Neural cell (in vitro differentiated cells): ENCODE data around the gene FGR. TPM values are rescaled to one million over a fixed set of nuclear protein-coding genes. Genes with fewer than 3 reads are reported as not detected.
"Not testable (repeated sequence)": the region's sequence is repeated elsewhere in the genome, so short reads cannot be mapped to it uniquely, and the experiment has no call there.

Experiments
- H2AFZ ChIP-seq: fragments of 200-600, 300-800 bp; sonication (generic), shearing (Covaris generic); 2 replicates; pipeline ENCODE4 v1.6.0; 2014; ENCODE audit warnings: low read depth, mild to moderate bottlenecking, antibody characterized with exemption, low read length, moderate library complexity
- H3F3A ChIP-seq: fragments of 200-600 bp; shearing (Covaris generic); 2 replicates; pipeline ENCODE4 v1.6.1; 2016; ENCODE audit warnings: mild to moderate bottlenecking, moderate library complexity, mixed read lengths, antibody characterized with exemption, low read length; ENCODE audit not compliant: insufficient read depth, poor library complexity, severe bottlenecking
- H3K27ac ChIP-seq: fragments of 200-600, 300-800 bp; sonication (generic), shearing (Covaris generic); 2 replicates; pipeline ENCODE4 v1.5.1; 2014; ENCODE audit warnings: mild to moderate bottlenecking, low read length, moderate library complexity
- H3K27me3 ChIP-seq: fragments of 300-800, 200-600 bp; sonication (generic), shearing (Covaris generic); 2 replicates; pipeline ENCODE4 v1.6.0; 2014; ENCODE audit warnings: mild to moderate bottlenecking, low read depth, low read length, moderate library complexity; ENCODE audit not compliant: insufficient read depth
- H3K36me3 ChIP-seq: fragments of 300-800, 200-600 bp; sonication (generic), shearing (Covaris generic); 2 replicates; pipeline ENCODE4 v1.5.1; 2014; ENCODE audit warnings: mild to moderate bottlenecking, antibody characterized with exemption, low read length, moderate library complexity; ENCODE audit not compliant: insufficient read depth
- H3K4me2 ChIP-seq: fragments of 300-800, 200-600 bp; sonication (generic), shearing (Covaris generic); 2 replicates; pipeline ENCODE4 v1.6.0; 2014; ENCODE audit warnings: mild to moderate bottlenecking, low read length
- H3K4me3 ChIP-seq: fragments of 300-800, 200-600 bp; sonication (generic), shearing (Covaris generic); 2 replicates; pipeline ENCODE4 v1.5.1; 2014; ENCODE audit warnings: mild to moderate bottlenecking, low read length, moderate library complexity
- H3K79me2 ChIP-seq: fragments of 200-600 bp; shearing (Covaris generic); replicated peaks from 2 replicates; pipeline ENCODE4 v1.6.0; 2014; ENCODE audit warnings: mild to moderate bottlenecking, low read length, moderate library complexity; ENCODE audit not compliant: insufficient read depth
- H3K9ac ChIP-seq: fragments of 300-800, 200-600 bp; sonication (generic), shearing (Covaris generic); 2 replicates; pipeline ENCODE4 v1.6.1; 2016; ENCODE audit warnings: mild to moderate bottlenecking, low read length, mixed read lengths
- H3K9me2 ChIP-seq: fragments of 200-600 bp; shearing (Covaris generic); 2 replicates; pipeline ENCODE4 v1.6.1; 2016; ENCODE audit warnings: mild to moderate bottlenecking, low read length, mixed read lengths; ENCODE audit not compliant: insufficient read depth
- H3K9me3 ChIP-seq: fragments of 200-600, 300-800 bp; sonication (generic), shearing (Covaris generic); 2 replicates; pipeline ENCODE4 v1.6.1; 2016; ENCODE audit warnings: mild to moderate bottlenecking, mixed run types, low read length, moderate library complexity, mixed read lengths
- H4K20me1 ChIP-seq: fragments of 200-600 bp; shearing (Covaris generic); 2 replicates; pipeline ENCODE4 v1.6.1; 2016; ENCODE audit warnings: mild to moderate bottlenecking, mixed run types; ENCODE audit not compliant: insufficient read depth
- EZH2 ChIP-seq: fragments of 200-600, 300-800 bp; shearing (Covaris generic), sonication (generic); IDR thresholded peaks from 2 replicates; pipeline ENCODE4 v1.6.1; 2014; ENCODE audit warnings: antibody characterized with exemption, low read length, borderline replicate concordance, mild to moderate bottlenecking; ENCODE audit not compliant: insufficient read depth, poor library complexity, severe bottlenecking
- MXI1 ChIP-seq: fragments of 450-650 bp; conservative IDR thresholded peaks from 2 replicates; pipeline ENCODE4 v1.6.1; 2014; ENCODE audit warnings: antibody characterized with exemption, mild to moderate bottlenecking; ENCODE audit not compliant: poor library complexity, severe bottlenecking
- POLR2AphosphoS5 ChIP-seq: IDR thresholded peaks from 2 replicates; pipeline ENCODE4 v1.6.1; 2012
- RAD21 ChIP-seq: fragments of 450-650 bp; conservative IDR thresholded peaks from 2 replicates; pipeline ENCODE4 v1.6.1; 2014; ENCODE audit warnings: antibody characterized with exemption, mild to moderate bottlenecking, moderate library complexity
- SMC3 ChIP-seq: fragments of 450-650 bp; conservative IDR thresholded peaks from 2 replicates; pipeline ENCODE4 v1.6.1; 2014; ENCODE audit warnings: antibody characterized with exemption, mild to moderate bottlenecking, moderate library complexity; ENCODE audit not compliant: poor library complexity
- TAF1 ChIP-seq: IDR thresholded peaks from 2 replicates; pipeline ENCODE4 v1.6.1; 2012; ENCODE audit warnings: low read depth
- polyA plus RNA-seq: library from polyadenylated mRNA; depleted of rRNA; stranded (reverse); fragments of >200 nt; gene quantifications from 2 replicates; pipeline ENCODE4 v1.2.3, GENCODE V29; 2014
- TF ChIP-seq, protein P1 (sequence below): fragments of 450-650 bp; IDR thresholded peaks from 2 replicates; pipeline ENCODE4 v1.5.1; 2014; ENCODE audit warnings: antibody characterized with exemption, mild to moderate bottlenecking, moderate library complexity; ENCODE audit not compliant: poor library complexity, severe bottlenecking

The FGR gene
- polyA plus RNA-seq, 1 donor from 2014 or later, result not detected

DNA sequence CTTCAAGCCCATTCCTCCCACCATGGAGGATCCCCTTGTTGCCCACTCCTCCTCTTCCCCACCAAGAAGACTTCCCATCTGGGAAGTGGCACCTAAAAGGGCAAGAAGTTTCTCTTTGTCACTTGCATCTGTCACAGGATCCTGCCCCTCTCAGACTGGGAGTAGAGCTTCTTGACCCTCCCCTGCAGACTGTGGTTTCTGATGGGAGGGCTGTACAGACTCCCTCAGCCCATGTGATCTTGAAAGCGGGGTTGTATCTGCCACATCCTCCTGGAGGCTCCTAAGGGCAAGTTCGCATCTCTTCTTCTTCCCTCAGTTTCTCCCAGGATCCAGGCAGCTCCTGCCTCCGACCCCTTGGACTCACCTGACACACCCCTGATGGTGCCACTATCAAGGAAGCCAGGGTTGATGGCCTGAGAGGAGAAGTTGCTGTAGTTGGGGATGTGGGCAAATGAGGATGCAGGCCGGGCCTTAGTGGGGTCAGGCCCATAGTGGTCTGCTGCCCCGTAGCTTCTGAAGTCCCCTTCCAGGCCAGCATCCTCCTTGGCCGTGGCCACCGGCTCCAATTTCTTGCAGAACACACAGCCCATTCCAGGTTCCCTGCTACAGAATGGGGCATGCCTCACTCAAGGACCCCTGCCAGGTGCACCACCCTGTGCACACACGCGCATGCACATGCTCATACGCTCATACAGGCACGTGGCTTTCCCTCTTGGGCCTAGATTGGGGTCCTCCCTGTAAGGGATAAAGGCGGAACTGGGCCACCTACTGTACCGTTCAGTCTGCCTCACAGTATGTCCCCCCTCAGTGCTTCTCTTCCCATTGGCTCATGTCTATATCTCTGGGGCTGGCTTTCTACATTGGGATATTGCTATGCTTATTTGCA lies 11.4 kb downstream of the FGR start:
- no peak overlapping the region for H2AFZ ChIP-seq
- H3K27me3 ChIP-seq, result no peaks in the 10 kb centered on the region
- no peak overlapping the region for H3K4me2 ChIP-seq

GRCh38 chr1:27622828-27623227 lies 12.2 kb downstream of the FGR start:
- TF ChIP-seq SMC3 (no peak), MXI1 (no peak), POLR2AphosphoS5 (no peak), EZH2 (no peak)
- Histone ChIP-seq H3K27me3 (no peaks in the 10 kb centered on the region), H3K4me3 (no peak overlapping the region), H3K27ac (no peak overlapping the region), H3K9me2 (no peaks in the 10 kb centered on the region), H2AFZ (no peak overlapping the region), H3K36me3 (no peaks in the 10 kb centered on the region), H3F3A (no peaks in the 10 kb centered on the region), H3K79me2 (no peaks in the 10 kb centered on the region), H3K9ac (no peak overlapping the region), H3K4me2 (no peak overlapping the region), H4K20me1 (no peaks in the 10 kb centered on the region), H3K9me3 (no peaks in the 10 kb centered on the region)

More for the DNA sequence above, 11.4 kb downstream of the FGR start:
- TF ChIP-seq SMC3, result no peak
- TF ChIP-seq EZH2, result no peak
- TF ChIP-seq MXI1, result no peak
- H3K9me3 ChIP-seq, result no peaks in the 10 kb centered on the region
- H3K9me2 ChIP-seq, result no peaks in the 10 kb centered on the region
- H3K4me3 ChIP-seq, result no peak overlapping the region
- no peaks in the 10 kb centered on the region for H3K79me2 ChIP-seq
- no peak overlapping the region for H3K9ac ChIP-seq
- H3K36me3 ChIP-seq, result no peaks in the 10 kb centered on the region
- H3F3A ChIP-seq, result no peaks in the 10 kb centered on the region
- no peak overlapping the region for H3K27ac ChIP-seq
- H4K20me1 ChIP-seq, result no peaks in the 10 kb centered on the region

DNA sequence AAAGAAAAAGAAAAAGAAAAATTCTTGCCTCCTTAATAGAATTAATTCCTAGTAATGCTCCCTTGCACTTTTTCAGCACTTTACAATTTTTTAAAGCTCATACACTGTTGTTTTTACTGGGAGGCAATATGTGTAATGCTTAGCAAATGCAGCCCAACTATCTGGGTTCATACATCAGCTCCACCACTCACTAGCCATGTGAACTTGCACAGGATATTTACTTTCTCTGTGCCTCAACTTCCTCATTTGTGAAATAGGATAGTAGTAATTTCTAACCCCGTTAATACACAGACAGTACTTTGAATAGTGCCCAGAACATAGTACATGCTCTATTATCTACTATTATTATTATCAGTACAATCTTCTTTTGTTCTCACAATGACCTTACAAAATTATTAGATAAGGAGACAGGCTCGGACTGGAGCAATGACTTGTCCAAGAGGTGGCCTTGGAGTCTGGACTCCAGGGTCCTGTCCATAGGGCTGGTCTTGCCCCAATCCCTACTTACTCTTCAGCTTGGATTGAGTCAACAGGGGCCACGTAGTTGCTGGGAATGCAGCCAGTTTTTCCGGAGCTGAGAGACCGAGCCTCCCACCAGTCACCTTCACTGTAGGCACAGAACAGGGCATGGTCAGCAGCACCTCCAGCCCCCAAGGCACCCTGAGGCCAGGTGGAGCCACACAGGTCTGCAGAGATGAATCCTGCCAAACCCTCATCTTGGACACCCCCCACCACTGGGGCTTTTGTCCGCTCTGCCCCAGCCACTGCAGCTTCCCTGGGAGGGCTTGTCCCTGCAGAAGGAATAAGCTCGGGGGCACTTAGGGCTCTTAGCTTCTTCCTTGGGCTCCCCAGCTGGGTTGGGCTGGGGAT lies 13.7 kb downstream of the FGR start:
- TF ChIP-seq RAD21 (no peak), POLR2AphosphoS5 (no peak), TAF1 (no peak)
- TF ChIP-seq, protein P1, sequence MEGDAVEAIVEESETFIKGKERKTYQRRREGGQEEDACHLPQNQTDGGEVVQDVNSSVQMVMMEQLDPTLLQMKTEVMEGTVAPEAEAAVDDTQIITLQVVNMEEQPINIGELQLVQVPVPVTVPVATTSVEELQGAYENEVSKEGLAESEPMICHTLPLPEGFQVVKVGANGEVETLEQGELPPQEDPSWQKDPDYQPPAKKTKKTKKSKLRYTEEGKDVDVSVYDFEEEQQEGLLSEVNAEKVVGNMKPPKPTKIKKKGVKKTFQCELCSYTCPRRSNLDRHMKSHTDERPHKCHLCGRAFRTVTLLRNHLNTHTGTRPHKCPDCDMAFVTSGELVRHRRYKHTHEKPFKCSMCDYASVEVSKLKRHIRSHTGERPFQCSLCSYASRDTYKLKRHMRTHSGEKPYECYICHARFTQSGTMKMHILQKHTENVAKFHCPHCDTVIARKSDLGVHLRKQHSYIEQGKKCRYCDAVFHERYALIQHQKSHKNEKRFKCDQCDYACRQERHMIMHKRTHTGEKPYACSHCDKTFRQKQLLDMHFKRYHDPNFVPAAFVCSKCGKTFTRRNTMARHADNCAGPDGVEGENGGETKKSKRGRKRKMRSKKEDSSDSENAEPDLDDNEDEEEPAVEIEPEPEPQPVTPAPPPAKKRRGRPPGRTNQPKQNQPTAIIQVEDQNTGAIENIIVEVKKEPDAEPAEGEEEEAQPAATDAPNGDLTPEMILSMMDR, result no peak
- Histone ChIP-seq H3K9me2 (no peaks in the 10 kb centered on the region), H2AFZ (no peak overlapping the region), H3K36me3 (no peaks in the 10 kb centered on the region), H3F3A (no peaks in the 10 kb centered on the region), H3K4me3 (no peak overlapping the region), H3K27me3 (no peaks in the 10 kb centered on the region), H3K4me2 (no peak overlapping the region), H3K27ac (no peak overlapping the region), H3K9me3 (no peaks in the 10 kb centered on the region), H3K79me2 (no peaks in the 10 kb centered on the region), H3K9ac (no peak overlapping the region), H4K20me1 (no peaks in the 10 kb centered on the region)

- H3K4me2 ChIP-seq, H2AFZ ChIP-seq, H3K27ac ChIP-seq, H3F3A ChIP-seq, H3K9me3 ChIP-seq, H3K27me3 ChIP-seq, H4K20me1 ChIP-seq, H3K79me2 ChIP-seq, H3K9ac ChIP-seq, H3K36me3 ChIP-seq, H3K4me3 ChIP-seq, H3K9me2 ChIP-seq: not testable (repeated sequence)
These were observed 15.1 kb downstream of the FGR start for GRCh38 chr1:27619782-27620438.
